Jurkat, Clone E6-1 (cell line): Measurements from ENCODE around the gene LRRC17.

ENCODE experiments used
- DNase-seq: peaks from one replicate; pipeline ENCODE4 v3.0.0-alpha.2; 2011; ENCODE audit warnings: low read depth, low spot score
- H3K4me3 ChIP-seq: 2 replicates; pipeline ENCODE4 v1.5.1; 2011; ENCODE audit warnings: mild to moderate bottlenecking, low read length, control low read depth, moderate library complexity

The LRRC17 gene

GRCh38 chr7:102978284-102978683, 65.5 kb downstream of the LRRC17 start:
- no peak for DNase-seq
- no peak overlapping the region for H3K4me3 ChIP-seq

GRCh38 chr7:102979670-102980069, 66.9 kb downstream of the LRRC17 start:
- no peak overlapping the region for H3K4me3 ChIP-seq
- no peak for DNase-seq

- no peak overlapping the region for H3K4me3 ChIP-seq
Observed at GRCh38 chr7:102981451-102981850, 68.7 kb downstream of the LRRC17 start.

GRCh38 chr7:102982235-102982634, 69.4 kb downstream of the LRRC17 start:
- DNase-seq: no peak
- no peak overlapping the region for H3K4me3 ChIP-seq

More at GRCh38 chr7:102981451-102981850, 68.7 kb downstream of the LRRC17 start:
- no peak for DNase-seq

- no peak for DNase-seq
- H3K4me3 ChIP-seq: no peak overlapping the region
Observed at GRCh38 chr7:102983602-102984001, 70.8 kb downstream of the LRRC17 start.

- no peak overlapping the region for H3K4me3 ChIP-seq
- DNase-seq: no peak
Observed at GRCh38 chr7:102985176-102985783, 72.5 kb downstream of the LRRC17 start.

- H3K4me3 ChIP-seq: no peak overlapping the region
- no peak for DNase-seq
Observed at GRCh38 chr7:102988088-102988487, 75.3 kb downstream of the LRRC17 start.

GRCh38 chr7:102988631-102989560, 76.1 kb downstream of the LRRC17 start:
- H3K4me3 ChIP-seq: no peak overlapping the region
- no peak for DNase-seq

GRCh38 chr7:102990642-102991041, 77.8 kb downstream of the LRRC17 start:
- no peak for DNase-seq
- H3K4me3 ChIP-seq: no peak overlapping the region

GRCh38 chr7:102991077-102991539, 78.3 kb downstream of the LRRC17 start:
- H3K4me3 ChIP-seq: no peak overlapping the region
- DNase-seq: no peak

GRCh38 chr7:102991540-102992214, 78.9 kb downstream of the LRRC17 start:
- no peak for DNase-seq
- H3K4me3 ChIP-seq: no peak overlapping the region

- DNase-seq: no peak
- H3K4me3 ChIP-seq: no peak overlapping the region
Observed at GRCh38 chr7:102992509-102992937, 79.7 kb downstream of the LRRC17 start.

GRCh38 chr7:102992938-102993717, 80.3 kb downstream of the LRRC17 start:
- no peak for DNase-seq
- no peak overlapping the region for H3K4me3 ChIP-seq

- no peak overlapping the region for H3K4me3 ChIP-seq
- DNase-seq: no peak
Observed at GRCh38 chr7:102993718-102994029, 80.9 kb downstream of the LRRC17 start.

- no peak overlapping the region for H3K4me3 ChIP-seq
- no peak for DNase-seq
Observed at GRCh38 chr7:102994567-102994966, 81.8 kb downstream of the LRRC17 start.
